CD14-positive monocyte (primary cell): ENCODE data around the gene HAS3. TPM values are rescaled to one million over a fixed set of nuclear protein-coding genes. Genes with fewer than 3 reads are reported as not detected.

ENCODE experiments used
- DNase-seq, 3 donors: peaks; one replicate each; pipeline ENCODE4 v3.0.0-alpha.2; 2011 to 2022
- H2AFZ ChIP-seq: 2 replicates; pipeline ENCODE4 v1.6.0; 2012; ENCODE audit warnings: mild to moderate bottlenecking, low read depth, low read length, inconsistent platforms; ENCODE audit not compliant: insufficient read depth, poor library complexity, severe bottlenecking
- H3K27ac ChIP-seq, 2 donors: 1 replicate in 1 of 2; 2 replicates in 1 of 2; pipeline ENCODE4 v1.5.1; 2012 to 2013; ENCODE audit warnings: low read length in 2 of 2, control low read depth in 1 of 2, inconsistent platforms in 1 of 2, low read depth in 1 of 2, mild to moderate bottlenecking in 1 of 2
- H3K27me3 ChIP-seq, 2 donors: one replicate each; pipeline versions ENCODE4 v1.6.0 to v1.6.1; 2011 to 2013; ENCODE audit warnings: low read length in 2 of 2; ENCODE audit not compliant: control insufficient read depth in 2 of 2, insufficient read depth in 2 of 2
- H3K36me3 ChIP-seq, 2 donors: replicated peaks in 1 of 2; 1 replicate in 1 of 2; 2 replicates in 1 of 2; pipeline versions ENCODE4 v1.5.1 to v1.6.1; 2012 to 2013; ENCODE audit warnings: low read length in 2 of 2, control low read depth in 1 of 2, inconsistent platforms in 1 of 2, mild to moderate bottlenecking in 1 of 2; ENCODE audit not compliant: insufficient read depth in 2 of 2, control insufficient read depth in 1 of 2
- H3K4me1 ChIP-seq, 2 donors: 1 replicate in 1 of 2; 2 replicates in 1 of 2; pipeline versions ENCODE4 v1.5.1 to v1.6.1; 2012 to 2013; ENCODE audit warnings: low read length in 2 of 2, control low read depth in 1 of 2, inconsistent platforms in 1 of 2, mild to moderate bottlenecking in 1 of 2, moderate library complexity in 1 of 2; ENCODE audit not compliant: insufficient read depth in 2 of 2, control insufficient read depth in 1 of 2
- H3K4me2 ChIP-seq: replicated peaks from 2 replicates; pipeline ENCODE3; 2012; ENCODE audit warnings: low read length, moderate library complexity, mild to moderate bottlenecking; ENCODE audit not compliant: poor library complexity, severe bottlenecking; ENCODE audit errors: extremely low read depth
- H3K4me3 ChIP-seq, 3 experiments: fragments of 200-600 bp in 1 of 3; sonication (generic) in 1 of 3; replicated peaks in 1 of 3; 1 replicate in 2 of 3; 2 replicates in 1 of 3; pipeline ENCODE4 v1.5.1; 2011 to 2013; ENCODE audit warnings: low read length in 3 of 3, mild to moderate bottlenecking in 3 of 3, control low read depth in 2 of 3, low read depth in 2 of 3, inconsistent platforms in 1 of 3, moderate library complexity in 1 of 3
- H3K79me2 ChIP-seq: 2 replicates; pipeline ENCODE4 v1.6.0; 2012; ENCODE audit warnings: mild to moderate bottlenecking, control low read depth, inconsistent platforms, low read length, moderate library complexity; ENCODE audit not compliant: insufficient read depth
- H3K9ac ChIP-seq: 2 replicates; pipeline ENCODE4 v1.6.0; 2017; ENCODE audit warnings: low read length, mild to moderate bottlenecking; ENCODE audit not compliant: insufficient read depth, poor library complexity, severe bottlenecking
- H3K9me3 ChIP-seq, 2 donors: replicated peaks in 1 of 2; 1 replicate in 1 of 2; 2 replicates in 1 of 2; pipeline versions ENCODE4 v1.5.1 to v1.6.1; 2012 to 2013; ENCODE audit warnings: low read length in 2 of 2, control low read depth in 1 of 2; ENCODE audit not compliant: control insufficient read depth in 1 of 2, insufficient read depth in 1 of 2
- H4K20me1 ChIP-seq: 2 replicates; pipeline ENCODE4 v1.6.0; 2012; ENCODE audit warnings: mild to moderate bottlenecking, low read length, control low read depth, moderate library complexity; ENCODE audit not compliant: insufficient read depth
- H3K27ac Mint-ChIP-seq, 7 donors: one replicate each; pipeline ENCODE4 v1.8.0; 2020; ENCODE audit warnings: mild to moderate bottlenecking in 7 of 7, mixed read lengths in 7 of 7, moderate library complexity in 6 of 7, inconsistent platforms in 2 of 7
- H3K27me3 Mint-ChIP-seq, 3 donors: one replicate each; pipeline ENCODE4 v1.8.0; 2021 to 2022; ENCODE audit warnings: low read depth in 3 of 3, mild to moderate bottlenecking in 3 of 3, mixed read lengths in 3 of 3, moderate library complexity in 3 of 3, inconsistent platforms in 1 of 3
- H3K36me3 Mint-ChIP-seq, 2 donors: one replicate each; pipeline ENCODE4 v1.8.0; 2020; ENCODE audit warnings: mixed read lengths in 2 of 2, inconsistent platforms in 1 of 2, mild to moderate bottlenecking in 1 of 2
- H3K4me1 Mint-ChIP-seq: one replicate; pipeline ENCODE4 v1.8.0; 2020; ENCODE audit warnings: mild to moderate bottlenecking, mixed read lengths
- H3K4me3 Mint-ChIP-seq, 2 donors: one replicate each; pipeline ENCODE4 v1.8.0; 2020; ENCODE audit warnings: mild to moderate bottlenecking in 2 of 2, mixed read lengths in 2 of 2, moderate library complexity in 1 of 2
- H3K9me3 Mint-ChIP-seq, 7 donors: one replicate each; pipeline ENCODE4 v1.8.0; 2020 to 2022; ENCODE audit warnings: mixed read lengths in 7 of 7, mild to moderate bottlenecking in 6 of 7, moderate library complexity in 6 of 7, inconsistent platforms in 2 of 7
- WGBS: methylation state at CpG from one replicate; pipeline ENCODE4 v1.1.5; 2013; ENCODE audit warnings: missing lambda C conversion rate; ENCODE audit not compliant: insufficient coverage; 5-methylcytosine and 5-hydroxymethylcytosine counted together
- intact Hi-C, 2 donors: fragments of 100-400 bp; cut with micrococcal nuclease; formaldehyde crosslinking; loops; one replicate each; pipeline versions ENCODE4 v1.15.0 to v1.15.1; 2023
- polyA plus RNA-seq, 3 donors: library from polyadenylated mRNA; depleted of rRNA in 1 of 3; unstranded in 2 of 3; stranded (reverse) in 1 of 3; fragments of 300-500 nt in 2 of 3; fragments of >200 nt in 1 of 3; fragmentation: Illumina TruSeq in 2 of 3; gene quantifications; 1 replicate in 2 of 3; 2 replicates in 1 of 3; pipeline ENCODE4 v1.2.3, GENCODE V29; 2012 to 2021
- TF ChIP-seq, protein P1 (sequence below): fragments of 200-600 bp; IDR thresholded peaks from one replicate; pipeline ENCODE4 v1.8.0; 2022; ENCODE audit warnings: antibody characterized with exemption, mild to moderate bottlenecking

Gene HAS3
- polyA plus RNA-seq, 3 donors = 1.3 TPM; not detected in 2

- Histone ChIP-seq H3K79me2 (no peaks in the 10 kb centered on the region), H3K27me3 (no peaks in the 10 kb centered on the region), H3K9me3 (no peaks in the 10 kb centered on the region), H3K4me1 (peaks cover 9 to 11% of the 10 kb centered on the region in 2 donors), H3K9ac (no peak overlapping the region), H3K36me3 (peaks cover 3 to 15% of the 10 kb centered on the region in 2 donors), H3K4me2 (peak overlapping the region; percentile 1), H3K27ac (no peak overlapping the region), H4K20me1 (no peaks in the 10 kb centered on the region), H3K4me3 (no peak overlapping the region), H2AFZ (no peak overlapping the region)
- intact Hi-C loops = no loop called here
- H3K9me3 Mint-ChIP-seq = peaks cover 0 to 3% (median 0%) of the 10 kb centered on the region in 7 donors
- WGBS = 37% methylated on average over 13 of the region's 16 CpGs
- peaks cover 0 to 2% (median 0%) of the 10 kb centered on the region in 3 donors for H3K27me3 Mint-ChIP-seq
- no peak overlapping the region for H3K4me3 Mint-ChIP-seq
- DNase-seq = no peak
- TF ChIP-seq, protein P1, sequence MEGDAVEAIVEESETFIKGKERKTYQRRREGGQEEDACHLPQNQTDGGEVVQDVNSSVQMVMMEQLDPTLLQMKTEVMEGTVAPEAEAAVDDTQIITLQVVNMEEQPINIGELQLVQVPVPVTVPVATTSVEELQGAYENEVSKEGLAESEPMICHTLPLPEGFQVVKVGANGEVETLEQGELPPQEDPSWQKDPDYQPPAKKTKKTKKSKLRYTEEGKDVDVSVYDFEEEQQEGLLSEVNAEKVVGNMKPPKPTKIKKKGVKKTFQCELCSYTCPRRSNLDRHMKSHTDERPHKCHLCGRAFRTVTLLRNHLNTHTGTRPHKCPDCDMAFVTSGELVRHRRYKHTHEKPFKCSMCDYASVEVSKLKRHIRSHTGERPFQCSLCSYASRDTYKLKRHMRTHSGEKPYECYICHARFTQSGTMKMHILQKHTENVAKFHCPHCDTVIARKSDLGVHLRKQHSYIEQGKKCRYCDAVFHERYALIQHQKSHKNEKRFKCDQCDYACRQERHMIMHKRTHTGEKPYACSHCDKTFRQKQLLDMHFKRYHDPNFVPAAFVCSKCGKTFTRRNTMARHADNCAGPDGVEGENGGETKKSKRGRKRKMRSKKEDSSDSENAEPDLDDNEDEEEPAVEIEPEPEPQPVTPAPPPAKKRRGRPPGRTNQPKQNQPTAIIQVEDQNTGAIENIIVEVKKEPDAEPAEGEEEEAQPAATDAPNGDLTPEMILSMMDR = no peak
- H3K27ac Mint-ChIP-seq = peak overlapping the region in 2 of 7 donors; percentile 38 to 52
- peaks cover 5 to 17% of the 10 kb centered on the region in 2 donors for H3K36me3 Mint-ChIP-seq
- H3K4me1 Mint-ChIP-seq = peaks cover 24% of the 10 kb centered on the region
Observed at GRCh38 chr16:69089091-69089910, 16.2 kb upstream of the HAS3 start.

DNA sequence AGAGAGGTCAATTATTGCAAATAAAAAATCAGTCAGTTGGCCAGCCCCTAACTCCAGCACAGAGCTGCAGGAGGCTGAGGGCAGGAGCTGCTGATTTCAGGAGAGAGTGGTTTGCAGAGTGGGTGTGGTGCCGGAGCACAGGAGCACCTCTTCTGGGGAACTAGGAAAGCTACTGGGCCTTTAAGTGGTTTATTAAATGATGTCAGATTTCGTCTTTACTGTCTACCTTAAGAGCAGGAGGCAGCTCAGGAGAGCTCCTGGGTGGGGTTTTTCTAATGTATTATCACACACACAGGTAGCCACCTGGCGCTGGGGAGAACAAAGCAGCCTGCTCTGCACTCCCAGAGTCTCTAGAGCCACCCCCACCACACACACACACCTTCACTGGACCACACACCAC, 11.5 kb upstream of the HAS3 start:
- H3K4me1 Mint-ChIP-seq = peaks cover 10% of the 10 kb centered on the region
- H3K9ac ChIP-seq = no peak overlapping the region
- peaks cover 2 to 6% (median 4%) of the 10 kb centered on the region in 3 donors for H3K27me3 Mint-ChIP-seq
- no peaks in the 10 kb centered on the region for H3K79me2 ChIP-seq
- H3K36me3 ChIP-seq = no peaks in the 10 kb centered on the region
- no peak overlapping the region for H3K4me2 ChIP-seq
- no peaks in the 10 kb centered on the region for H3K9me3 ChIP-seq
- no peak overlapping the region for H2AFZ ChIP-seq
- no peaks in the 10 kb centered on the region for H4K20me1 ChIP-seq
- H3K4me3 Mint-ChIP-seq = no peak overlapping the region
- intact Hi-C loops = no loop called here
- H3K4me3 ChIP-seq = no peak overlapping the region
- no peaks in the 10 kb centered on the region for H3K36me3 Mint-ChIP-seq
- no peaks in the 10 kb centered on the region for H3K27me3 ChIP-seq
- DNase-seq = no peak
- no peak overlapping the region for H3K27ac ChIP-seq
- no peak overlapping the region for H3K27ac Mint-ChIP-seq
- 92% methylated on average over 1 of the region's 3 CpGs for WGBS
- TF ChIP-seq, protein P1 = no peak
- H3K4me1 ChIP-seq = peaks cover 9 to 11% of the 10 kb centered on the region in 2 donors
- no peaks in the 10 kb centered on the region for H3K9me3 Mint-ChIP-seq
